CD4-positive, alpha-beta T cell treated with Interleukin-4 for 1 hour (primary cell): ENCODE data around the gene NR6A1.

Experiments
- DNase-seq, 2 donors: peaks; one replicate each; pipeline ENCODE4 v3.0.0-alpha.2; 2020 to 2022

The NR6A1 gene

DNA sequence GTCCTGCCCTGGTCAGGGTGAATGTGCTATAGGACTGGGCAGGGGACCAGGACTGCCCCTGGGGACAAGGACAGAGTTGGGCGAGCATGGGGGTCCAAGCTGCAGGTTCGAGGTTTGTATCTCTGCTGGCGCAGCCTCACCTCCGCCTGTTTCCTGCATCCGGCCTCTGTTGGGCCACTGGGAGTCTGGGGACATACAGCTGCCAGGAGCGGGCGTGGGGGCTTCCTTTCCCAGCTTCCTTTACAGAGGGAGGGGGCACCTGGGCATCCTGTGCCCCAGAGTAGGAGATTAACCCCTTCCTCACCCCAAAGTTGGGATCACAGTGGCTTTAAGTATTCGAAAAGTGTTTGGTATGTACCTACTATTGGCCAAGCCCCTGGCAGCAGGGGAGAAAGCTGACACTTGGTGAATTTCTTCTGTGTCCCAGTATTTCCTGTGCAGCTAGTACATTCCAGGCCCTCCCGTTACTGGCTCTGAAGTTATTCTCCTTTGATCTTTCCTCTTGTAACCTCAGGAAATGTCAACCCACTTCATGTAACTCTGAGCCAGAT, 24.8 kb upstream of the NR6A1 start:
- no peak for DNase-seq

- peak in 1 of 2 donors; percentile 4 for DNase-seq
These were observed 23.9 kb upstream of the NR6A1 start for GRCh38 chr9:124794902-124795491.

DNA sequence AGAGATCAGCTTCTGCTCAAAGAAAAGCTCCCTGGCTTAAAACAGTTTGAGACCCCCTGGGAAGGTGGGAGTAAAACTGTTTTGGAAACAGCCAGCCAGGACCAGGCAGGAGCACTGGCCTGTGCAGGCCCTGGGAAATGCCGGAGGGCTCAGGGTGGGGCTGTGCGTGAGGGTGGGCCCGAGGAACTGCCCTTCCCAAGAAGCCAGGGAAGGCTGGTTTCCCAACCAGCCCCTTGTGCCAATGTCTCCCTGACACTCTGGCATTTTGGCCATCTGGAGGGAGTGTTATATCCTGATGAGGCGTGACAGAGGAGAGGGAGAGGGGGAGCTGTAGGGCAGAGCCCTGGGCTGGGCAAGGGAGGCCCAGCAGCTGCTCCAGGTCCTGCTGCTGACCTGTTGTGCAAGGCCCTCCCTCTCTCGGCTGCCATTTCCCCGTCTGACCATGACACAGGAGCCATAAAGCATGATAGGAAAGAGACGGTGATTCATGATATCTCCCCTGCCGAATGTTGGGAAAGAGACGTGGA, 22.0 kb upstream of the NR6A1 start:
- DNase-seq = peak in 1 of 2 donors; percentile 29

DNA sequence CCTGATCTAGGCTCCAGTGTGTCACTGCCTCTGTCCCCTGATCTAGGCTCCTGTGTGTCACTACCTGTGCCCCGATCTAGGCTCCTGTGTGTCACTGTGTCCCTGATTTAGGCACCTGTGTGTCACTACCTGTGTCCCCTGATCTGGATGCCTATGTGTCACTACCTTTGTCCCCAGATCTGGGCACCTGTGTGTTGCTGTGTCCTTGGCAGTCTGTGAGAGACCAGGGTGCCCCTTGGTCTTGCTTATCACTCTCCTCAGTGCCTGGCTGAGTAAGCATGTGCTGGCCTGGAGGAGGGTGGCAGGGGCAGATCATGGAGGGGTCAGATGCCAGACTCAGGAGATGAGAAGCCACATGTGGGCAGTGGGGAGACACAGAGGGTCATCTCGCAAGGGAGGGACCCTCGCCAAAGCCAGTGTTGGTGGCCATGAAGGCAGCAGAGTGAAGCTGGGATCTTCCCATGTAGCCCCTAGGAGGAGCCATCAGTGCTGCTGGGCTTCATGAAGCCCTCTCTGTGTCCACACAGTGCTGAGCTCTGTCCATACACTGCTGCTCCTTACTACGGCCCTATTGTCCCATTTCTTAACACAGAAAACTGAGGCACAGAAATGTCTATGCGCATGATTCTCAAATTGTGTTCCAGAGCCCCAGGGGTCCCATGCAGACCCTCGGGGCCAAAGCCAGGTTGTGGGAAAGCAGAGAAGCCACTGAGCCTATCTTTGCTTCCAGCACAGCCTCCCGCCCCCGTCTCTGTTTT, 21.3 kb upstream of the NR6A1 start:
- DNase-seq = no peak

DNA sequence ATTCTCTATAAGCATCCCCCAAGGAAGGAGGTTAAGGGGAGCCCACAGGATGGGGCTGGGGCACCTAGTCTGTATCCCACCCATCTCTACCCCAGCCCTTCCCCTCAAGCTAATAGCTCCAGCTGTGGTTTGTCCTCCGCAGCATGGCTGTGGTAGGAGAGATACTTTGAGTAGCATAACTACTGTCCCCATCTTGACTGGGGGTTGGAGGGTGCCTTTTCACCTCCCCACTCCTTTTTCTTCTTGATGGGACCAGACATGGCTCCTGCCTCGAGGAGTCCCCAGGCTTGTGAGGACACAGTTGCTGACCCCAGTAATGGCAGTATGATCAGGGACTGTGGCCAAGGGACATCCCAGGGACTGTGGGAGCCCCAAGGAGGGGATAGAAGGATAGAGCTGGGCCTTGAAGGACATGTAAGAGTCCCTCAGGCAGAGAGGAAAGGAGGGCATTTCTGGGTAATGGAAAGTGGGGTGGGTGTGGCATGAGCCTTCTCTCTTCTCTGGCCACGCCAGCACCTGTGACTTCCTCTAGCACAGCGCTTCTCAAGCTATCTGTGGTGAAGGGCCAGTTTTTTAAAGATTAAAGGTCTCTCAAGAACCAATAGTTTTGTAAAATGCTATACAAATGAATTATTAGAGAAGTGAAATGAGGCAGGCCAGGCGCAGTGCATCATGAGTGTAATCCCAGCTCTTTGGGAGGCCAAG, 19.8 kb upstream of the NR6A1 start:
- DNase-seq = no peak

DNA sequence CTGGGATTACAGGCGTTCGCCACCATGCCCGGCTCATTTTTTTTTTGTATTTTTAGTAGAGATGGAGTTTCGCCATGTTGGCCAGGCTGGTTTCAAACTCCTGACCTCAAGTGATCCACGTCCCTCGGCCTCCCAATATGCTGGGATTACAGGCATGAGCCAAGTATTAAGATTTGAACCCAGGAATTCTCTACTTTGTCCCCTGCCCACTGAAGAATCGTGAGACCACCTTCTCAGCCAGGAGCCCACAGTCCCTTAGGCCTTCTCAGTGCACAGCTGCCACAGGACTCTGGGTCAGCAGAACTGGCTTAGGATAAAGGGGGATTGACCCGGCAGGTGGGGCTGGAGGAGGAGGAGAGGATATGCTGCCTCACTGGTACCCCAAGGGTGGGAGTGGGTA, 19.2 kb upstream of the NR6A1 start:
- no peak for DNase-seq

DNA sequence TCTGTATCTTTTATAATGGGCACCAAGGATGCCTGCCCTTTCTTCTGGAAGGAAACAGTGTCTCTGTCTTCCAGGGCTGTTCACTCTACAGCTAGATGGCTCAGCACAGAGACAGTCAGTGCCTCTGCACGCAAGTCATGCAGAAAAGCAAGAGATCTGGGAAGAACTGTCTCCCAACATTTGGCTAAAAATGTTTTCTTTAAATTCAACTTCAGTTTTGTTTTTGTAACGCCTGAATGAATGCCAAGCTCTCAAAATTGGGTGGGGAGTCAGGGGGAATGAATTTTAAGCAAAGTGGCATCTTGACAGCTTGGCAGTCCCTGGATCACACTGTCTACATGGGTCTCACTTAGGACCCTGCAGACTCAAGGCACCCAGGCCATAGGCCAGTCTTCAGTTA, 18.4 kb upstream of the NR6A1 start:
- DNase-seq = no peak

DNA sequence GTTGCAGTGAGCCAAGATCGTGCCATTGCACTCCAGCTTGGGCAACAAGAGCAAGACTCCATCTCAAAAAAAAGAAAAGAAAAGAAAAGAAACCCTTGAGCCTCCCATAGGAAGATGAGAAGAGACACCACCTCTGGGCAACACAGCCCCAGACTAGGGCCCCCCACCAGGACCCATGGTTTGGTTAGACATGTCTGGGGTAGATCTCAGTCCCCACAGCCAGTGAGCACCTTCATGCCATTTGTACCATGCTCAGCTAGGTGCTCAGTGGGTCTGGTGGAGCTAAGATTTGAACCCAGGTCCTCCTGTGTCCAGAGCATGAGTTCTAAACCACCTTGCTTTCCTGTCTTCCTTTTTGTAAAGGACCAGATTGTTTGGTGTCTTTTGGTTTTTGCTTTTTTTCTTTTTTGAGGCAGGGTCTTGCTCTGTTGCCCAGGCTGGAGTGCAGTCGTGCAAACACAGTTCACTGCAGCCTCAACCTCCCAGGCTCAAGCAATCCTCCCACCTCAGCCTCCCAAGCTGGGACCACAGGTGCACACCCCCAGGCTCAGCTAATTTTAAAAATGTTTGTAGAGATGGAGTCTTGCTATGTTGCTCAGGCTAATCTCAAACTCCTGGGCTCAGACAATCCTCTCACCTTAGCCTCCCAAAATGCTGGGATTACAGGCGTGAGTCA, 17.6 kb upstream of the NR6A1 start:
- DNase-seq = no peak

DNA sequence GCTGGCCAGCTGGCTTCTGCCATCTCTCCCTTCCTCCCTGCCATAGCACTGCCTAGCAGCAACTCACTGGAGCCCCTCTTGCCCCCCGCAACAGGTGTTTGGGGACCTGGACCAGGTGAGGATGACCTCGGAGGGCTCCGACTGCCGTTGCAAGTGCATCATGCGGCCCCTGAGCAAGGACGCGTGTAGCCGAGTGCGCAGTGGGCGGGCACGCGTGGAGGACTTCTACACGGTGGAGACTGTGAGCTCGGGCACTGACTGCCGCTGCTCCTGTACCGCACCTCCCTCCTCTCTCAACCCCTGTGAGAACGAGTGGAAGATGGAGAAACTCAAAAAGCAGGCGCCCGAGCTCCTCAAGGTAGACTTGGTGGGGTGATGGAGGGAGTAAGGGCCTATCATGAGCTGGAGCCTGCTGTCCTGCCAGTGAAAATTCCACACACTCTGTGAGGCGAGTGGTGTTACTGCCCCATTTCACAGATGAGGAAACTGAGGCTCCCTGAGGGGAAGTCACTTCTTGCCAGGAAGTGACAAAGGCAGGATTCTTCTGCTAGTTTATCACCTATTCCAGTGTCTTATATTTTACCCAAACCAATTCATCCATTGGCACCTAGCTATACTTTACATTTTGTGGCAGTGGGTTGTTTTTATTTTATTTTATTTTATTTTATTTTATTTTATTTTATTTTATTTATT, 15.9 kb upstream of the NR6A1 start:
- peak in 1 of 2 donors; percentile 7 for DNase-seq

GRCh38 chr9:124784509-124784908, 13.4 kb upstream of the NR6A1 start:
- DNase-seq = no peak

DNA sequence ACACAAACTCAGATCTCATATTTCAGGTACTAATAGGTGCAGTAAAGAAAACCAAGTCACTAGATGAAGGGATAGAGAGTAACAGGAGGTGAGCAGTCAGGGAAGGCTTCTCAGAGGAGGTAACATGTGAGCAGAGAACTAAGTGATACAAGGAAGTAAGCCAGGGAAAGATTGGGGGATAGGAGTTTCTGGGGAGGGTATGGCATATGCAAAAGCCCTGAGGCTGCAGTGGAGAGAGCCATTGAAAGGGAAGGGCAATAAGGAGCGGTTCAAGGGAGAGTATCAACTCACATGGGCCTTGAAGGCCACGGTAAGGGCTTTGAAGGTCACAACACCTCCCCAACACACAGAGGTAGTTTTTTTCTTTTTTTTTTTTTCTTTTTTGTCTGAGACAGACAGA, 12.7 kb upstream of the NR6A1 start:
- DNase-seq = no peak

GRCh38 chr9:124782661-124783574, 11.8 kb upstream of the NR6A1 start:
- peak in 1 of 2 donors; percentile 8 for DNase-seq

- peak in 1 of 2 donors; percentile 5 for DNase-seq
These were observed 11.0 kb upstream of the NR6A1 start for GRCh38 chr9:124781967-124782660.

DNA sequence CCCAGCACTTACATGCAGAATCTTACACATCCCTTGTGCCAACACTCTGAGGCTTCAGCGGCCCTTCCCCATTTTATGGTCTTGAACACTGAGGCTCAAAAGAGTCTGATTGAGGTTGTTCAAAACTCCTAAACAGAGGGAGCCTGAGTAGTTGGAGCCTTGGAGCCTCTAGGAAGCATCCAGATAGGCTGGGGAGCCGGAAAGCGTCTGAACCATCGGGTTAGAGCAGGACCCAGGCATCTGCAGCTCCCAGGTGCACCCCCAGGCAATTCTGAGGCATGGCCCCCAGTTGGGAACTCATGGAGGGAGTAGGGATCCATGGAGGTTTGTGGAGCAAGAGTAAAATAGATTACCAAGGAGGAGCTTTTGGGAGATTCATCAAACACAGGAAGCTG, 9.6 kb upstream of the NR6A1 start:
- no peak for DNase-seq

DNA sequence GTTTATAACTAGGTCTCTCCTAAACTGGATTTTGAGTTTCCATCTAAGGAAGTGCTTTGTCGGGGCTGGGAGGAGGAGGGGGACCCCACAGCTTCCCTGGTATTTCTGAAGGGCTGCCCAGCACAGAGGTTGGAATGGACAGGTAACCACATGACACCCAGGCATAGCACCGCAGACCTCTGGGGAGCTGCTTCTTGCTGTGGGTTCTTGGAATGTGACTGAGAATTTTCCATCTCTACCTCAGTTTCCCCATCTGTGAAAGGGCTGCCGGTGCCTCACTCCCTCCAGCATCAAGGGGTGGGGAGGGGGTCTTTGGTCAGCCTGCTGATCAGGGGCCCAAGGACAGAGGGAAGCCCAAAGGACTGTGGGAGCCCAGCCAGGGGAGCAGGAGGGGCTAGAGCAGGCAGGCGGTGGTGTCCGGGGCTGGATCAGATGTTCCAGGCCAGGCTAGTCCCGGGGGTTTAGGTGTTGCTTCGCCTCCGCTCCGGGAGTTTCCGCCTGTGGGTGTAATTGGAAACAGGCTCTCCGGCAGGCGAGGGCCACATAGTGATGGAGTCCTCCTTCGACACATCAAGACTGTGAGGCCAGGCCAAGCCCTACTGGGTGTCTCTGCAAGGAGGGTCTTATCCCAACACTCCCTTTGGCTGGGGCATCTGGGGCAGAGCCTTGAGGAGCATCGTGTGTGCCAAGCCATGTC, 9.1 kb upstream of the NR6A1 start:
- no peak for DNase-seq

GRCh38 chr9:124779368-124780059, 8.4 kb upstream of the NR6A1 start:
- DNase-seq = no peak

DNA sequence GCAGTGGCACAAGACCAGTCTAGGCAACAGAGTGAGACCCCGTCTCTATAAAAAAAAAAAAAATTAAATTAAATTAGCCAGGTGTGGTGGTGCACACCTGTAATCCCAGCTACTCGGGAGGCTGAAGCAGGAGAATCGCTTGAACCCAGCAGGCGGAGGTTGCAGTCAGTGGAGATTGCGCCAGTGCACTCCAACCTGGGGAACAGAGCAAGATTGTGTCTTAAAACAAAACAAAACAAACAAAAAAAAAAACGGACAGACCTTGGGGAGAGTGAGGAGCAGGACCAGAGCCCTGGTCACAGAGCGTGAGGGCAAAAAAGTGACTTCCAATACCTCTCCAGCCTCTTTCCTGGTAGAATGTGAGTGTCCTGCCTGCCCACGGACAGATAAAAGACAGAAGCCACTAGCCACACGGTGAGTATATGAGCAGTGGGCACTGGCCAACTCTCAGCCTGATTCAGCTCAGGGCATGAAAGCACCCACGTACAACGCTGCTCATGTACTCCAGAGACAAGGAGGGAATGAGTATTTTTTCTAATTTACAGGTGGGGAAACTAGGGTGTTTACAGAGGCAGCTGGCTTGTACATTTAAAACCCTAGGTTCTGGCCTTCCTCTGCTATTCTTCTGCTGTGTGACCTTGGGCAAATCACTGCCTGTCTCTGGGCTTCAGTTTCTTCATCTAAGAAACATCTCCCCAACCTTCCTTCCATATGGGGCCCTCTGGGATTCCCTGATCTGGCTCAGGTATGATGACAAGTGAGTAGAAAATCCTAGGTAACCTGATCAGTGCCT, 7.7 kb upstream of the NR6A1 start:
- no peak for DNase-seq

DNA sequence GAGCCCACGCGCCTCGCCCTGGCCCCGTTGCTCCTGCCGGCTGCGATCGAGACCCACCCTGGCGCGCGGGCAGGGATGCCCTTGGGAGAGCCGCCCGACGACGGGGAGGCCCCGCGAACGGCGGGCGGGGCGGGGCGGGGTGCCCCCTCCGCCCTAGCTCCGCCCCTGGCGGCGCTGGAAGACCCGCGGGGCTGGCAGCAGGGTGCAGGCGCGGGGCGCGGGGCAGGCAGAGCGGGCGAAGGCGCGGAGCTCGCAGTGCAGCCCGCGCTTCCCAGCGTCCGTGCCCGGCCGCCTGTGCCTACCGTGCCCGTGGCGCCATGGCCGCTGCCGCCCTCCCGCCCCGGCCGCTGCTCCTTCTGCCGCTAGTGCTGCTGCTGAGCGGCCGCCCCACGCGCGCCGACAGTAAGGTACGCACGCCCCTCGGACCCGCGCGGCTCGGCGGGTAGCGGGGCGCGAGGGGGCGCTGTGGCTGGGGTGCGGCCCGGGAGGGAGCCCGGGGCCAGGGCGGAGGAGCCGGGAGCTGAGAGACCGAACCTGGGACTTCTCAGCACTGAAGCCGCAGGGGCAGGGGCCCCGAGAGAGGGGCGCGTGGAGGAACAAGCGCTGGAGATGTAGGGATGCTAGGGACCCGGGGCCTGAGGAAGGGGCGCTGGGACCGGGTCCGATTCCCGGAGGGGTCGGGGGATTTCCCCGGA, 6.0 kb upstream of the NR6A1 start, which contains the start of gene OLFML2A:
OLFML2A (plus strand) TSS at position 180 of the 695 bp plus-strand sequence; CDS start at position 318, 138 bp downstream.
- DNase-seq = no peak
